Measurements from ENCODE around the gene SLC2A6.

Gene SLC2A6

GRCh38 chr9:133510926-133511505 lies 32.1 kb upstream of the SLC2A6 start:
- DNase-seq (ENCODE audit: low read depth): no peak
- no peak for TF ChIP-seq CTCF (IDR thresholded peaks at IDR 0.05; ENCODE audit: control insufficient read depth, extremely low read depth, insufficient read depth)
- H3K4me3 ChIP-seq (ENCODE audit: low read depth, low read length): no peak overlapping the region

GRCh38 chr9:133509179-133510083 lies 30.5 kb upstream of the SLC2A6 start:
- TF ChIP-seq CTCF (IDR thresholded peaks at IDR 0.05; ENCODE audit: control insufficient read depth, extremely low read depth, insufficient read depth): no peak
- H3K4me3 ChIP-seq (ENCODE audit: low read depth, low read length): 0 out of 2 replicates have a peak overlapping the region, but pooled peaks have one; percentile 18
- peak; percentile 17 for DNase-seq (ENCODE audit: low read depth)

- no peak overlapping the region for H3K4me3 ChIP-seq (ENCODE audit: low read depth, low read length)
- DNase-seq (ENCODE audit: low read depth): no peak
- TF ChIP-seq CTCF (IDR thresholded peaks at IDR 0.05; ENCODE audit: control insufficient read depth, extremely low read depth, insufficient read depth): no peak
These were observed 29.1 kb upstream of the SLC2A6 start for GRCh38 chr9:133508046-133508445.

GRCh38 chr9:133507246-133507965 lies 28.5 kb upstream of the SLC2A6 start:
- no peak for TF ChIP-seq CTCF (IDR thresholded peaks at IDR 0.05; ENCODE audit: control insufficient read depth, extremely low read depth, insufficient read depth)
- H3K4me3 ChIP-seq (ENCODE audit: low read depth, low read length): no peak overlapping the region
- no peak for DNase-seq (ENCODE audit: low read depth)

DNA sequence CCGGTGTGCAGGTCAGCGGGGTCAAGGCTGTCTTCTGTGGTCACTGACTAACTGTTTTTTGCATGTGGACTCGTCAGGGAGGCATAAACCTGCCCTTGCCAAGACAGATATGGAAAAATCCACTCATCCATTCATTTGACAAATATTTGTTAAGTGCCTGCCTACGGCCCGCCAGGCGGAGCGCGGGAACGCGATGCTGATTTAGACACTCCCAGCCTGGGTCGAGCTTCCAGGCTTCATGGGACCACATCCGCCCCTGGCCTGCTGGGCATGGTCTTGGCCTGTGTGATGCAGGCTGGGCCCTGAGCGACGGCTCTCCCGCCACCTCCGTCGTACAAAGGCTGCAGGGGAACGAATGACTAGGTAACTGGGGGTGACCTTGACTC lies 27.7 kb upstream of the SLC2A6 start:
- H3K4me3 ChIP-seq (ENCODE audit: low read depth, low read length): no peak overlapping the region
- DNase-seq (ENCODE audit: low read depth): peak; percentile 8
- TF ChIP-seq CTCF (IDR thresholded peaks at IDR 0.05; ENCODE audit: control insufficient read depth, extremely low read depth, insufficient read depth): no peak

GRCh38 chr9:133505901-133506652 lies 27.2 kb upstream of the SLC2A6 start:
- H3K4me3 ChIP-seq (ENCODE audit: low read depth, low read length): no peak overlapping the region
- DNase-seq (ENCODE audit: low read depth): no peak
- no peak for TF ChIP-seq CTCF (IDR thresholded peaks at IDR 0.05; ENCODE audit: control insufficient read depth, extremely low read depth, insufficient read depth)

Data from LNCaP clone FGC (cell line).